ENCODE data around the gene CNP. TPM values are rescaled to one million over a fixed set of nuclear protein-coding genes. Genes with fewer than 3 reads are reported as not detected.

CNP gene
- total and polyA plus RNA-seq, 4 experiments from 2014 or later, result 23.6 to 36.9 (median 33.4) TPM

DNA sequence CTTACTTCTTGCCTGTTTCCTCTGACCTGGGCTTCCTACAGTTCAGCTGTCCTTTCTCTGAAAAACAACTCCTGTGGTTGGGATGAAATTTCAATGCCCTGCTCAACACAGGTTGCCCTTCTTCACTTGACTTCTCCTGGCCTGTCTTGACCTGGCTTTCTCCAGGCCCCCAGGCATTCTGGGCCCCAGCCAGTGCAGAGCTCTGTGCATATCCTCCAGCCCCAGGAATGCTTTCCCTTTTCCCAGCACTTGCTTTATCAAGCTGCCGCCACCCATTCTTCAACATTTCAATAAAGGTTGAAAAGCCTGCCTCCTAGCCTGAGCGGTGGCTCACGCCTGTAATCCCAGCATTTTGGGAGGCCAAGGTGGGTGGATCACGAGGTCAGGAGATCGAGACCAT, 25.4 kb upstream of the CNP start:
- POLR2A ChIA-PET (ENCODE audit: partially characterized antibody), result no interaction called here
- H3K27me3 ChIP-seq (ENCODE audit: insufficient read depth, low read length), result no peaks in the 10 kb centered on the region
- no peak for DNase-seq
- H3K36me3 ChIP-seq (ENCODE audit: insufficient read depth, low read length), result no peaks in the 10 kb centered on the region
- H3K4me1 Mint-ChIP-seq, result no peaks in the 10 kb centered on the region
- no peaks in the 10 kb centered on the region for H3K27me3 Mint-ChIP-seq
- H3K9me3 Mint-ChIP-seq, result no peaks in the 10 kb centered on the region
- no peak overlapping the region for H3K27ac ChIP-seq (ENCODE audit: low read depth, low read length)
- no peaks in the 10 kb centered on the region for H3K36me3 Mint-ChIP-seq
- H3K4me3 Mint-ChIP-seq, result no peak overlapping the region
- intact Hi-C loops (cut with micrococcal nuclease), result no loop called here
- peak overlapping the region in 1 of 7 donors; percentile 52 for H3K27ac Mint-ChIP-seq
- H3K4me1 ChIP-seq (ENCODE audit: insufficient read depth, low read length), result no peaks in the 10 kb centered on the region
- no peaks in the 10 kb centered on the region for H3K9me3 ChIP-seq (ENCODE audit: control insufficient read depth in 1 of 2, low read length in 2 of 2)
- no peak overlapping the region for H3K4me3 ChIP-seq (ENCODE audit: low read length in 2 of 2)
- CTCF ChIA-PET (ENCODE audit: partially characterized antibody), result no interaction called here

DNA sequence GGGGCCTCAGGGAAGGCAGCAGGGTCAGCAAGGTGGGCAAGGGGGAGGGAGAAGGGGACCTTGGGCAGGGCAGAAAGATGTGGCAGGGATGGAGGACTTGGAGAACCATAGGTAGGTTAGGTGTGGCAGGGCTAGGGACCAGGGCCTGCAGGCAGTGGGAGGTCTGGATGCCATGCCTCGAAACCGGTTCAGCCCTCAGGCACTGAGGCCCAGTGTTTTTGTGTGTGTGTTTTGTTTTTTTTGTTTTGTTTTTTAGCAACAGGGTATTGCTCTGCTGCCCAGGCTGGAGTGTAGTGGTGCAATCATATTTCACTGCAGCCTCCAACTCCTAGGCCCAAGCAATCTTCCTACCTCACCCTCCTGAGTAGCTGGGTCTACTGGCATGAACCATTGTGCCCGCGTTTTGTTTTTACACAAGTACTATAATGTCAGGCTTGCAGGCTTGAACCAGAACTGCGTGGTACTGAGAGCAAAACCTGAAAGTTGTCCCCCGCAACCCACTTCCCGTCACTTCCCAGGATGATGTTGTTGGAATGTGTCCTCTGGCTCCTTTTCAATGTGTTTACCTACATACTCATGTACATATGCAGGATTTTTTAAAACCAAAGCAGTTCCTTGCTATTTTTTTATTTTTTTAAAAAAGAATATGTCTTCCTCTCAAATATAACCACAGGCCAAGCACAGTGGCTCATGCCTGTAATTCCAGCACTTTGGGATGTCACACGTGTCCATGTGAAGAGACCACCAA, 23.8 kb upstream of the CNP start:
- H3K27ac Mint-ChIP-seq, result no peak overlapping the region
- Histone ChIP-seq H3K4me3 (ENCODE audit: low read length in 2 of 2) (no peak overlapping the region), H3K4me1 (ENCODE audit: insufficient read depth, low read length) (no peaks in the 10 kb centered on the region), H3K27ac (ENCODE audit: low read depth, low read length) (no peak overlapping the region), H3K27me3 (ENCODE audit: insufficient read depth, low read length) (no peaks in the 10 kb centered on the region), H3K9me3 (ENCODE audit: control insufficient read depth in 1 of 2, low read length in 2 of 2) (no peaks in the 10 kb centered on the region), H3K36me3 (ENCODE audit: insufficient read depth, low read length) (no peaks in the 10 kb centered on the region)
- H3K27me3 Mint-ChIP-seq, result no peaks in the 10 kb centered on the region
- H3K36me3 Mint-ChIP-seq, result no peaks in the 10 kb centered on the region
- intact Hi-C loops (cut with micrococcal nuclease), result no loop called here
- no peaks in the 10 kb centered on the region for H3K4me1 Mint-ChIP-seq
- H3K9me3 Mint-ChIP-seq, result no peaks in the 10 kb centered on the region
- H3K4me3 Mint-ChIP-seq, result no peak overlapping the region
- DNase-seq, result no peak
- POLR2A ChIA-PET (ENCODE audit: partially characterized antibody), result no interaction called here
- CTCF ChIA-PET (ENCODE audit: partially characterized antibody), result no interaction called here

DNA sequence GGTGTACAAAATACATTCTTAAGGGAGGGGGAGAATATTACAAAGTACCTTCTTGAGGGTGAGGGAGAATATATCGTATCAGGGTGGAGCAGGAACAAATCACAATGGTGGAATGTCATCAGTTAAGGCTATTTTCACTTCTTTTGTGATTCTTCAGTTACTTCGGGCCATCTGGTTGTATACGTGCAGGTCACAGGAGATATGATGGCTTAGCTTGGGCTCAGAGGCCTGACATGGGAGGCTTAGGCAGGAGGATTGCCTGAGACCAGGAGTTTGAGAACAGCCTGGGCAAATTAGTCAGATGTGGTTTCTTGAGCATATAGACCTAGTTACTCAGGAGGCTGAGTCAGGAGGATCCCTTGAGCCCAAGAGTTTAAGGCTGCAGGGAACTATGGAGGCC, 23.1 kb upstream of the CNP start:
- ChIA-PET POLR2A (ENCODE audit: partially characterized antibody) (no interaction called here), CTCF (ENCODE audit: partially characterized antibody) (no interaction called here)
- Mint-ChIP-seq H3K27me3 (no peaks in the 10 kb centered on the region), H3K9me3 (no peaks in the 10 kb centered on the region), H3K36me3 (no peaks in the 10 kb centered on the region), H3K4me3 (no peak overlapping the region), H3K27ac (no peak overlapping the region), H3K4me1 (no peaks in the 10 kb centered on the region)
- Histone ChIP-seq H3K4me1 (ENCODE audit: insufficient read depth, low read length) (no peaks in the 10 kb centered on the region), H3K4me3 (ENCODE audit: low read length in 2 of 2) (no peak overlapping the region), H3K27ac (ENCODE audit: low read depth, low read length) (no peak overlapping the region), H3K27me3 (ENCODE audit: insufficient read depth, low read length) (no peaks in the 10 kb centered on the region), H3K36me3 (ENCODE audit: insufficient read depth, low read length) (no peaks in the 10 kb centered on the region), H3K9me3 (ENCODE audit: control insufficient read depth in 1 of 2, low read length in 2 of 2) (no peaks in the 10 kb centered on the region)
- DNase-seq, result no peak
- intact Hi-C loops (cut with micrococcal nuclease), result no loop called here

DNA sequence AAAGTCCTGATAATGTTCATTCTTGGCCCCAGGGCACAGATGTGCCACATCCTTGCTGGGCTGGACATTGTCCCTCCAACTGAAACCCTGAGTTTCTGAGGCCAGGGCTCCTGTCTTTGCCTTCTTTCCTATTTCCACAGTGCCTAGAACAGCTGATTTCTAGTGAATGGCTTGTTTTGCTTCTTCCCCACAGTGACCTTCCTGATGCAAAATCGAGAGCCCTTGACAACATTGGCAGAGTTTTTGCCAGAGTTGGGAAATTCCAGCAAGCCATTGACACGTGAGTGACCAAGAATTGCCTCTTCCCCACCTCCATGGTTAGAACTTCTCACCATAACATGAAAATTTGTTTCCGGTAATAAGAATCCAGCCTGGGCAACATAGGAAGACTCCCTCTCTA, 21.7 kb upstream of the CNP start:
- H3K27ac Mint-ChIP-seq, result peak overlapping the region in 1 of 7 donors; percentile 48
- DNase-seq, result no peak
- Histone ChIP-seq H3K27me3 (ENCODE audit: insufficient read depth, low read length) (no peaks in the 10 kb centered on the region), H3K27ac (ENCODE audit: low read depth, low read length) (no peak overlapping the region), H3K4me1 (ENCODE audit: insufficient read depth, low read length) (no peaks in the 10 kb centered on the region), H3K4me3 (ENCODE audit: low read length in 2 of 2) (no peak overlapping the region), H3K36me3 (ENCODE audit: insufficient read depth, low read length) (no peaks in the 10 kb centered on the region), H3K9me3 (ENCODE audit: control insufficient read depth in 1 of 2, low read length in 2 of 2) (no peaks in the 10 kb centered on the region)
- intact Hi-C loops (cut with micrococcal nuclease), result no loop called here
- no peaks in the 10 kb centered on the region for H3K4me1 Mint-ChIP-seq
- ChIA-PET CTCF (ENCODE audit: partially characterized antibody) (interaction anchor here (0.6 kb wide), 1 partner anchor 16 kb away, joined by 4 read pairs; no protein-coding TSS in a partner anchor), POLR2A (ENCODE audit: partially characterized antibody) (no interaction called here)
- no peaks in the 10 kb centered on the region for H3K9me3 Mint-ChIP-seq
- H3K27me3 Mint-ChIP-seq, result no peaks in the 10 kb centered on the region
- H3K4me3 Mint-ChIP-seq, result no peak overlapping the region
- H3K36me3 Mint-ChIP-seq, result no peaks in the 10 kb centered on the region

DNA sequence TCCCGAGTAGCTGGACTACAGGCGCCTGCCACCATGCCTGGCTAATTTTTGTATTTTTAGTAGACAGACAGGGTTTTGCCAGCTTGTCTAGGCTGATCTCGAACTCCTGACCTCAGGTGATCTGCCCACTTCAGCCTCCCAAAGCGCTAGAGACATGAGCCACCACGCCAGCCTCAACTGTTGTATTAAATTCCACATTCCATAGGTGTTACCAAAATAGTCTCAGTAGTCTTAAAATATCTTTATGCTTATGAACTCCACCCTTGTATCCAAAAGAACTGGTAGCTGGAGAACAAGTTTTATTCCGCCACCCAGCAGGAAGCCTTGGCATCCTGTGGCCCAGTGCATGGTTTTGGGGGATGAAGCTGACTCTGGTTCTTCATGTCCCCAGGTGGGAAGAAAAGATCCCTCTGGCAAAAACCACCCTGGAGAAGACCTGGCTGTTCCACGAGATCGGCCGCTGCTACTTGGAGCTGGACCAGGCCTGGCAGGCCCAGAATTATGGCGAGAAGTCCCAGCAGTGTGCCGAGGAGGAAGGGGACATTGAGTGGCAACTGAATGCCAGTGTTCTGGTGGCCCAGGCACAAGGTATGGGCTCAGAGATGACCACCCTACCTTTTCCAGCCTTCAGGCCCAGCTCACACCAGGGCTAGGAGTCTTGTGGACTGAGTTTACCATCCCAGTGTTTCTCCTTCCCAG, 17.7 kb upstream of the CNP start:
- POLR2A ChIA-PET (ENCODE audit: partially characterized antibody), result no interaction called here
- Histone ChIP-seq H3K4me1 (ENCODE audit: insufficient read depth, low read length) (no peaks in the 10 kb centered on the region), H3K27me3 (ENCODE audit: insufficient read depth, low read length) (no peaks in the 10 kb centered on the region), H3K27ac (ENCODE audit: low read depth, low read length) (no peak overlapping the region), H3K4me3 (ENCODE audit: low read length in 2 of 2) (no peak overlapping the region), H3K36me3 (ENCODE audit: insufficient read depth, low read length) (no peaks in the 10 kb centered on the region), H3K9me3 (ENCODE audit: control insufficient read depth in 1 of 2, low read length in 2 of 2) (no peaks in the 10 kb centered on the region)
- CTCF ChIA-PET (ENCODE audit: partially characterized antibody), result no interaction called here
- Mint-ChIP-seq H3K9me3 (no peaks in the 10 kb centered on the region), H3K27ac (no peak overlapping the region), H3K36me3 (no peaks in the 10 kb centered on the region), H3K4me3 (no peak overlapping the region), H3K4me1 (no peaks in the 10 kb centered on the region), H3K27me3 (no peaks in the 10 kb centered on the region)
- no peak for DNase-seq
- intact Hi-C loops (cut with micrococcal nuclease), result no loop called here

DNA sequence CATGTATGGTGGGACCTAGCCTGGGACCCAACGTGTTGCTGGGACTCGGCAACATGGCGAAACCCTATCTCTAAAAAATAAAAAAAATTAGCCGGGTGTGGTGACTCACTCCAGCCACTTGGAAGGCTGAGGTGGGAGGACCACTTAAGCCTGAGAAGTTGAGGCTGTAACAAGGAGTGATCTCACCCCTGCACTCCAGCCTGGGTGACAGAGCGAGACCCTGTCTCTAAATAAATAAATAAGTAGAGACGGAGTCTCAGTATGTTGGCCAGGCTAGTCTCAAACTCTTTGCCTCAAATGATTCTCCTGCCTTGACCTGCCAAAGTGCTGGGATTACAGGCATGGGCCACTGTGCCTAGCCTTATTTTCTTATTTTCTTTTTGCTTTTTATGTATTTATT, 10.1 kb upstream of the CNP start:
- H3K36me3 ChIP-seq (ENCODE audit: insufficient read depth, low read length), result no peaks in the 10 kb centered on the region
- no peaks in the 10 kb centered on the region for H3K4me1 ChIP-seq (ENCODE audit: insufficient read depth, low read length)
- Mint-ChIP-seq H3K27me3 (no peaks in the 10 kb centered on the region), H3K9me3 (no peaks in the 10 kb centered on the region), H3K4me1 (no peaks in the 10 kb centered on the region), H3K36me3 (no peaks in the 10 kb centered on the region), H3K27ac (no peak overlapping the region), H3K4me3 (no peak overlapping the region)
- DNase-seq, result no peak
- ChIA-PET POLR2A (ENCODE audit: partially characterized antibody) (no interaction called here), CTCF (ENCODE audit: partially characterized antibody) (interaction anchor here (1.5 kb wide), 1 partner anchor 110 kb away, joined by 5 read pairs; no protein-coding TSS in a partner anchor)
- H3K27me3 ChIP-seq (ENCODE audit: insufficient read depth, low read length), result no peaks in the 10 kb centered on the region
- no peaks in the 10 kb centered on the region for H3K9me3 ChIP-seq (ENCODE audit: control insufficient read depth in 1 of 2, low read length in 2 of 2)
- no peak overlapping the region for H3K4me3 ChIP-seq (ENCODE audit: low read length in 2 of 2)
- no peak overlapping the region for H3K27ac ChIP-seq (ENCODE audit: low read depth, low read length)
- intact Hi-C loops (cut with micrococcal nuclease), result no loop called here

DNA sequence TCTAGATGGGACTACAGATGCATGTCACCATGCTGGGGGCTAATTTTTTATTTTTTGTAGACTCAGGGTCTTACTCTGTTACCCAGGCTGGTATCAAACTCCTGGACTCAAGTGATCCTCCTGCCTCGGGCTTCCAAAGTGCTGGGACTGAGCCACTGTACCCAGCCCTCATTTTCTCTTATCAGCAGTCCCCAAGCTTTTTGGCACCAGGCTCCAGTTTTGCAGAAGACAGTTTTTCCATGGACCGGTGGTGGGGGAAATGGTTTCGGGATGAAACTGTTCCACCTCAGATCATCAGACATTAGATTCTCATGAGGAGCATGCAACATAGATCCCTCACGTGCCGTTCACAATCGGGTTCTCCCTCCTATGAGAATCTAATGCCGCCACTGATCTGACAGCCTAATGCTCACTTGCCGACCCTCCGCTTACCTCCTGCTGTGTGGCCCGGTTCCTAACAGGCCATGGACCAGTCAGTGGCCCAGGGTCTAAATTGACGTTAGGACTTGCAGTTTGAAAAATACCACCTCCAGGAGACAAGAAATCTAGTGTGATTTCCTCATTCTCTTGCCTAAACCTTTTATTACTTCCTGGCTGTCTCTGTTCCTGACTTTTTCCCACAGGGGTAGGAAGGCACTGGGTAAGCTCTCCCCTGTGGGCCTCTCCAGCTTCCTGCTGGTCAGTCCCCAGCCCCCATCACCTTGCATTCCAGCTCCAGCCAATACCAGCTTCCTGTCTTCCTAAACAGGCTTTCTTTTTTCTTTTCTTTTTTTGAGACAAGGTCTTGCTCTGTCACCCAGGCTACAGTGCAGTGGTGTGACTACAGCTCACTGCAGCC, 9.3 kb upstream of the CNP start:
- Histone ChIP-seq H3K36me3 (ENCODE audit: insufficient read depth, low read length) (no peaks in the 10 kb centered on the region), H3K9me3 (ENCODE audit: control insufficient read depth in 1 of 2, low read length in 2 of 2) (no peaks in the 10 kb centered on the region), H3K27ac (ENCODE audit: low read depth, low read length) (no peak overlapping the region), H3K4me1 (ENCODE audit: insufficient read depth, low read length) (no peaks in the 10 kb centered on the region), H3K27me3 (ENCODE audit: insufficient read depth, low read length) (no peaks in the 10 kb centered on the region), H3K4me3 (ENCODE audit: low read length in 2 of 2) (no peak overlapping the region)
- POLR2A ChIA-PET (ENCODE audit: partially characterized antibody), result no interaction called here
- intact Hi-C loops (cut with micrococcal nuclease), result no loop called here
- H3K27ac Mint-ChIP-seq, result no peak overlapping the region
- H3K9me3 Mint-ChIP-seq, result no peaks in the 10 kb centered on the region
- no peak for DNase-seq
- no peaks in the 10 kb centered on the region for H3K4me1 Mint-ChIP-seq
- H3K36me3 Mint-ChIP-seq, result no peaks in the 10 kb centered on the region
- CTCF ChIA-PET (ENCODE audit: partially characterized antibody), result interaction anchor here (1.5 kb wide), 1 partner anchor 109 kb away, joined by 5 read pairs; no protein-coding TSS in a partner anchor
- no peak overlapping the region for H3K4me3 Mint-ChIP-seq
- H3K27me3 Mint-ChIP-seq, result no peaks in the 10 kb centered on the region
